Trophoblast cell (in vitro differentiated cells and primary cell): ENCODE results near the gene CDC6.

ENCODE experiments used
- DNase-seq, 2 donors: peaks; one replicate each; pipeline ENCODE4 v3.0.0-alpha.2; 2016
- H2AFZ ChIP-seq: 2 replicates; pipeline ENCODE4 v1.6.1; 2013; ENCODE audit warnings: low read length, moderate library complexity, mild to moderate bottlenecking; ENCODE audit not compliant: insufficient read depth, poor library complexity
- H2AK5ac ChIP-seq: 2 replicates; pipeline ENCODE4 v1.6.1; 2013; ENCODE audit warnings: mild to moderate bottlenecking, low read length
- H2BK120ac ChIP-seq: 2 replicates; pipeline ENCODE4 v1.6.1; 2013; ENCODE audit warnings: low read length, mild to moderate bottlenecking, moderate library complexity; ENCODE audit not compliant: insufficient read depth, poor library complexity
- H2BK12ac ChIP-seq: 2 replicates; pipeline ENCODE4 v1.6.1; 2013; ENCODE audit warnings: mild to moderate bottlenecking, low read length, moderate library complexity
- H2BK5ac ChIP-seq: 2 replicates; pipeline ENCODE4 v1.6.1; 2013; ENCODE audit warnings: low read length, low read depth, moderate library complexity, mild to moderate bottlenecking; ENCODE audit not compliant: poor library complexity
- H3K14ac ChIP-seq: 2 replicates; pipeline ENCODE4 v1.6.1; 2013; ENCODE audit warnings: mild to moderate bottlenecking, low read length
- H3K18ac ChIP-seq: 2 replicates; pipeline ENCODE4 v1.6.1; 2013; ENCODE audit warnings: mild to moderate bottlenecking, low read length
- H3K23ac ChIP-seq: 2 replicates; pipeline ENCODE4 v1.6.1; 2013; ENCODE audit warnings: low read length
- H3K27ac ChIP-seq: 2 replicates; pipeline ENCODE4 v1.5.1; 2013; ENCODE audit warnings: low read depth, mild to moderate bottlenecking, inconsistent platforms, low read length, moderate library complexity
- H3K27me3 ChIP-seq: 2 replicates; pipeline ENCODE4 v1.6.1; 2013; ENCODE audit warnings: inconsistent platforms, mild to moderate bottlenecking, low read length, moderate library complexity; ENCODE audit not compliant: insufficient read depth
- H3K36me3 ChIP-seq, 2 experiments: 1 replicate in 1 of 2; 2 replicates in 1 of 2; pipeline ENCODE4 v1.6.1; 2013; ENCODE audit warnings: low read length in 2 of 2, mild to moderate bottlenecking in 2 of 2, moderate library complexity in 1 of 2; ENCODE audit not compliant: insufficient read depth in 2 of 2, control insufficient read depth in 1 of 2
- H3K4ac ChIP-seq: 2 replicates; pipeline ENCODE4 v1.6.1; 2013; ENCODE audit warnings: low read depth, mild to moderate bottlenecking, low read length, moderate library complexity
- H3K4me1 ChIP-seq, 2 experiments: 1 replicate in 1 of 2; 2 replicates in 1 of 2; pipeline ENCODE4 v1.6.1; 2013; ENCODE audit warnings: low read length in 2 of 2, mild to moderate bottlenecking in 2 of 2, moderate library complexity in 1 of 2; ENCODE audit not compliant: insufficient read depth in 2 of 2, control insufficient read depth in 1 of 2
- H3K4me2 ChIP-seq: 2 replicates; pipeline ENCODE4 v1.6.1; 2013; ENCODE audit warnings: inconsistent platforms, mild to moderate bottlenecking, low read length, moderate library complexity
- H3K4me3 ChIP-seq: 2 replicates; pipeline ENCODE4 v1.5.1; 2013; ENCODE audit warnings: mild to moderate bottlenecking, low read depth, low read length, inconsistent platforms
- H3K79me1 ChIP-seq: one replicate; pipeline ENCODE4 v1.6.1; 2013; ENCODE audit warnings: low read length
- H3K79me2 ChIP-seq: 2 replicates; pipeline ENCODE4 v1.6.1; 2013; ENCODE audit warnings: low read length, mild to moderate bottlenecking; ENCODE audit not compliant: control insufficient read depth, insufficient read depth, poor library complexity
- H3K9ac ChIP-seq: 2 replicates; pipeline ENCODE4 v1.6.1; 2013; ENCODE audit warnings: mild to moderate bottlenecking, low read length
- H3K9me3 ChIP-seq: 2 replicates; pipeline ENCODE4 v1.6.1; 2013; ENCODE audit warnings: low read depth, mild to moderate bottlenecking, control low read depth, inconsistent platforms, low read length; ENCODE audit not compliant: insufficient read depth
- H4K12ac ChIP-seq: 2 replicates; pipeline ENCODE4 v1.6.1; 2013; ENCODE audit warnings: low read depth, mild to moderate bottlenecking, low read length, moderate library complexity
- H4K8ac ChIP-seq: 2 replicates; pipeline ENCODE4 v1.6.1; 2013; ENCODE audit warnings: low read depth, mild to moderate bottlenecking, low read length, moderate library complexity
- H4K91ac ChIP-seq: one replicate; pipeline ENCODE4 v1.6.1; 2013; ENCODE audit warnings: low read depth, mild to moderate bottlenecking, low read length, moderate library complexity
- WGBS: extraction: QIAGEN DNeasy Blood & Tissue Kit; methylation state at CpG from one replicate; pipeline ENCODE4 v1.1.7; 2013; ENCODE audit warnings: missing lambda C conversion rate; ENCODE audit not compliant: insufficient read length, insufficient coverage; ENCODE audit errors: extremely low coverage; 5-methylcytosine and 5-hydroxymethylcytosine counted together

CDC6 gene

DNA sequence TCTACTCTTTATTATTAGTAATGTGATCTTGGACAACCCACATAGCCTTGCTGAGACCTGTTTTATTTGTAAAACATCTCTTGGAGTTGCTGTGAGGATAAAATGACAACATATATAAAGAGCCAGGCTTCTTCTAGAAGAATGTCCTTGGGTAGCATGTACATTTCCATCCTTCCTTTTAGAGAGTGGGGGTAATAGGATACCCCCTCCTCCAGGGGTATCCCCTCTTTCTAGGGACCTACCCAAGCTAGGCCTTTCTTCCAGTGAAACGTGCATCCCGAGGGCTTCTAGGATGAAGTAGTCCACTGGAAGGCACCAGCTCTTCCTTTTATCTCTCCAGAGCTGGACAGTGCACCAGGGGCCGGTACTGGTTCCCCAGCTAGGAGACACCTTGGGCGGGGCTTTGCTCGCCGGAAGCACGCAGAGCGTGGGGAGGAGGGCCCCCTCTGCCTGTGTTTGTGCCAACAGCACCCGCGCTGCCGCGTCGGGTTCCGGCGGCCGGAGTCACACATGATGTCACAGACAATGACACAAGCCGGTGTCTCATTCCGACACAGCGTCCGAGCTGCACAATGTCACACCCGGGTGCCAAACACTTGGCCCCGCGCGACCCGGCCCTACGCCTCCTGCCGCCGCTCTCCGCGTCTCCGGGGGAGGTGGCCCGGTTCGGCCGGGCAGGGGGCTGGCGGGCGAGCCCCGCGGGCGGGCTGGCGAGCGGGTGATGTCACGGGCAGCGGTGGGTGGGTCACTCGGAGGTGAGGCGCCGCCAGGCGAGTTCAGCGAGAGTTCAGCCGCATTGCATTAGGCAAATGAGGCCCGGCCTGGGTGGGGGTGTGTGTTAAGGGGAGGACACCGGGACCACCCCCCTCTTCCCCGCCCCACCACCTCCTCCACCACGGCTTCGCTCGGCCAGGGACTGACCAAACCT lies 53.5 kb downstream of the CDC6 start:
- peak overlapping the region; percentile 20 for H4K8ac ChIP-seq
- H3K23ac ChIP-seq = no peak overlapping the region
- peak overlapping the region; percentile 74 for H3K4me2 ChIP-seq
- no peaks in the 10 kb centered on the region for H3K36me3 ChIP-seq
- peaks cover 10% of the 10 kb centered on the region for H3K79me2 ChIP-seq
- H3K27ac ChIP-seq = peak overlapping the region; percentile 51
- no peak overlapping the region for H3K14ac ChIP-seq
- H3K9ac ChIP-seq = peak overlapping the region; percentile 10
- peak overlapping the region; percentile 19 for H2AFZ ChIP-seq
- H3K4me1 ChIP-seq = peaks cover 30 to 31% of the 10 kb centered on the region in 2 experiments
- H3K9me3 ChIP-seq = no peaks in the 10 kb centered on the region
- H3K79me1 ChIP-seq = peaks cover 30% of the 10 kb centered on the region
- WGBS = no CpG with 5 or more reads among the region's 55 CpGs
- H4K91ac ChIP-seq = peak overlapping the region; percentile 33
- no peak overlapping the region for H2AK5ac ChIP-seq
- H4K12ac ChIP-seq = no peak overlapping the region
- H3K4me3 ChIP-seq = peak overlapping the region; percentile 83
- H3K27me3 ChIP-seq = no peaks in the 10 kb centered on the region
- no peak overlapping the region for H3K4ac ChIP-seq
- no peak overlapping the region for H2BK12ac ChIP-seq
- H2BK5ac ChIP-seq = peak overlapping the region; percentile 44
- DNase-seq = peak; percentile 94 to 96
- H3K18ac ChIP-seq = peak overlapping the region; percentile 43
- H2BK120ac ChIP-seq = no peak overlapping the region

DNA sequence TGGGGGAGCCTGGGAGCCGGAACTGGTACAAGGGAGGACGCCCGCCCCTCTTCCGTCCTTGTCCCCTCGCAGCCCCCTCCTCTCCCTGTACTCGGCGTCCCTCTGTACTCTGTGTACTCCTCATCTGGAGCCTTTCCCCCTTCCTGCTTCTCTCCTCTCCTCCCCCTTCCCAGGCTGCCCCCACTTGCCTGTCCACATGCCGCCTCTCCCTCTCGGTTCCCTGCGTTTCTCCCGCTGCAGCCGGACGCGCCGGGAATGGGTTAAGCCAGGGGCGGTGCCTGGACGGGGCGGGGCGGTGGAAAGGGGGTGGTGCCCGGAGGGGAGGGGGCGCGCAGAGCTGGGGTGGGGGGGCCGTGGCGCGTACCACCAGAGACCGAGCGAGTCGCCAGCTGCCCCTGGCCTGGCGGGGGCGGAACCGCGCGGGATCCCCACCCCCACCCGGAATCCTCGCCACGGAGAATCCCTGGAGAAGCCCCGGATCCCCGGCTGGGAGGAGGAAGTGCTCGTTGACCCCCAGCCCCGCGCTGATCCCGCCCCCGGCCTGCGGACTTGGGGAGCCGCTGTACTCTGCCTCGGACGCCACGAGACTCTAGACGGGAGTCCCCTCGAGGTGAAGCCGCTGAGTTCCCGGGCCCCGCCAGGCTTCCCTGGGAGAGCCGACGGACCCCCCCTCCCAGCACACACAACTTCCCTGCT lies 54.3 kb downstream of the CDC6 start:
- peaks cover 32 to 38% of the 10 kb centered on the region in 2 experiments for H3K4me1 ChIP-seq
- no peaks in the 10 kb centered on the region for H3K9me3 ChIP-seq
- H3K36me3 ChIP-seq = no peaks in the 10 kb centered on the region
- H2BK120ac ChIP-seq = no peak overlapping the region
- H3K4ac ChIP-seq = peak overlapping the region; percentile 71
- peak overlapping the region; percentile 51 for H3K27ac ChIP-seq
- peak overlapping the region; percentile 50 for H2BK12ac ChIP-seq
- peak overlapping the region; percentile 44 for H2BK5ac ChIP-seq
- no peak overlapping the region for H3K23ac ChIP-seq
- no peaks in the 10 kb centered on the region for H3K27me3 ChIP-seq
- peak overlapping the region; percentile 54 for H4K12ac ChIP-seq
- H2AFZ ChIP-seq = peak overlapping the region; percentile 23
- DNase-seq = peak; percentile 45 to 69
- peaks cover 30% of the 10 kb centered on the region for H3K79me1 ChIP-seq
- no peak overlapping the region for H2AK5ac ChIP-seq
- peaks cover 10% of the 10 kb centered on the region for H3K79me2 ChIP-seq
- no CpG with 5 or more reads among the region's 55 CpGs for WGBS
- peak overlapping the region; percentile 89 for H3K4me2 ChIP-seq
- H4K8ac ChIP-seq = peak overlapping the region; percentile 43
- H3K14ac ChIP-seq = peak overlapping the region; percentile 60
- H4K91ac ChIP-seq = peak overlapping the region; percentile 78
- peak overlapping the region; percentile 63 for H3K18ac ChIP-seq
- peak overlapping the region; percentile 68 for H3K9ac ChIP-seq
- H3K4me3 ChIP-seq = peak overlapping the region; percentile 83

DNA sequence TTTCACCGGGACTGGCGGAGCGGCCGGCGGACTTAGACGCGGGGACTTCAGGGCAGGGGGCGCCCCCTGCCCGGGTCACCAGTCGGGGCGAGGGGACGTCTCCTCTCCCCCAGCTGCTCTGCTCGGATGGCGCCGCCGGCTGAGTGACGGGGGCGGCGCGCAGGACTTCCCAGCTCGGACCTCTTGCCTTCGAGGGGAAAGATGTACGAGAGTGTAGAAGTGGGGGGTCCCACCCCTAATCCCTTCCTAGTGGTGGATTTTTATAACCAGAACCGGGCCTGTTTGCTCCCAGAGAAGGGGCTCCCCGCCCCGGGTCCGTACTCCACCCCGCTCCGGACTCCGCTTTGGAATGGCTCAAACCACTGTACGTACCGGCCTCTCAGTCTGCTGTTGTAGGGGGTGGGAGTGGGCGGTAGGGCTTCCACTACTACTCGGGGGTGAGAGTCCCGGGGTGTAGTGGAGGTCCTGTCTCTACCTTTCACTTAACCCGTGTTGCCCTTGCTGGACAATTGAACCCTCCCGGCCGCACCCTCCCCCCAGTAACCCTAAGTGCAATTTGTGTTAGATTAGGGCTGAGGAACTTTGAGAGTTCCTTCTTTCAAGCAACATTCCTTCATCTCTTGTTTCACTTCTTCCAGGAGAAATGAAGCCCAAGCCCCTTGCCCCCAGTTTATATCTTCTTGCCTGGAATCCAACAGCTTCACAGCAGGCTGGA lies 55.0 kb downstream of the CDC6 start:
- no peak overlapping the region for H3K27ac ChIP-seq
- no peak overlapping the region for H4K12ac ChIP-seq
- H3K36me3 ChIP-seq = no peaks in the 10 kb centered on the region
- H4K8ac ChIP-seq = peak overlapping the region; percentile 43
- H3K79me1 ChIP-seq = peaks cover 30% of the 10 kb centered on the region
- H3K4ac ChIP-seq = peak overlapping the region; percentile 71
- H4K91ac ChIP-seq = peak overlapping the region; percentile 78
- H3K4me3 ChIP-seq = peak overlapping the region; percentile 83
- H2AK5ac ChIP-seq = peak overlapping the region; percentile 51
- peak overlapping the region; percentile 23 for H2AFZ ChIP-seq
- peak overlapping the region; percentile 15 for H2BK120ac ChIP-seq
- H3K14ac ChIP-seq = peak overlapping the region; percentile 60
- peaks cover 32 to 41% of the 10 kb centered on the region in 2 experiments for H3K4me1 ChIP-seq
- DNase-seq = peak in 1 of 2 donors; percentile 33
- H3K4me2 ChIP-seq = peak overlapping the region; percentile 89
- no CpG with 5 or more reads among the region's 38 CpGs for WGBS
- peak overlapping the region; percentile 68 for H3K9ac ChIP-seq
- peak overlapping the region; percentile 63 for H3K18ac ChIP-seq
- H2BK12ac ChIP-seq = peak overlapping the region; percentile 50
- peaks cover 10% of the 10 kb centered on the region for H3K79me2 ChIP-seq
- no peaks in the 10 kb centered on the region for H3K27me3 ChIP-seq
- no peaks in the 10 kb centered on the region for H3K9me3 ChIP-seq
- H3K23ac ChIP-seq = no peak overlapping the region
- H2BK5ac ChIP-seq = peak overlapping the region; percentile 42
